GM10248 (cell line): ENCODE results near the gene MYO5A.
"Not testable (repeated sequence)": the region's sequence is repeated elsewhere in the genome, so short reads cannot be mapped to it uniquely, and the experiment has no call there.

Experiments used
- CTCF ChIA-PET: fragments of 300-600 bp; sonication (Branson Sonifier 250); formaldehyde crosslinking; extraction: SDS; loops from one replicate; lab custom pipeline; 2021; ENCODE audit warnings: antibody characterized with exemption; lab: Yijun Ruan, JAX
- POLR2A ChIA-PET: fragments of 350-650 bp; sonication (Branson Sonifier 250); formaldehyde crosslinking; extraction: SDS; loops from one replicate; lab custom pipeline; 2020; ENCODE audit warnings: antibody characterized with exemption; lab: Yijun Ruan, JAX
- DNase-seq: peaks from one replicate; pipeline ENCODE4 v3.0.0; 2012; ENCODE audit errors: extremely low spot score
- CTCF ChIP-seq: IDR thresholded peaks from 2 replicates; pipeline ENCODE4 v1.5.1; 2012; ENCODE audit warnings: mild to moderate bottlenecking, low read depth; ENCODE audit errors: extremely low read depth, missing control alignments, control extremely low read depth

MYO5A gene

DNA sequence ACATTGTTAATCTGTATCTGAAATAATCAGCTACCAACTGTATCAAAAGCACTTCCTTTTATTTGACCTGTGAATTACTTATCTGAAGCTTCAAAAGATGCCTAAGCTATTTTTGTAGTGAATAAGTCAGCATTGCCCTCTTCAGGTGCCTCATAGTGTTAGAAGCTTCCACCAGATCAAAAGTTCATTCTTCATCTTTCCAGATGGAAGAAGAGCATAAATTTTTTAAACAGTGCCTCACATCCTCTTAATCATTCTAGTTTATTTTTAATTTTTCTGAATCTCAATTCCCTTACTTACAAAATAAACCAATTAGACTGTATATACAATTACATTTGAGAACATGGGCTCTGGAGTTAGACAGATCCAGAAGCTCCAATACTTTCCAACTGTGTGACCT lies 65.0 kb downstream of the MYO5A start:
- ChIA-PET CTCF (interaction anchor here (0.6 to 1.3 kb wide), 8 partner anchors 16 to 207 kb away, joined by 3 to 5 read pairs (median 3); no protein-coding TSS in a partner anchor), POLR2A (interaction anchor here (0.8 kb wide), 1 partner anchor 40 kb away, joined by 8 read pairs; no protein-coding TSS in a partner anchor)
- no peak for DNase-seq

GRCh38 chr15:52462806-52463360 lies 65.8 kb downstream of the MYO5A start:
- TF ChIP-seq CTCF: no peak
- CTCF ChIA-PET: interaction anchor here (0.6 to 1.3 kb wide), 6 partner anchors 17 to 206 kb away, joined by 3 to 5 read pairs (median 3); no protein-coding TSS in a partner anchor
- POLR2A ChIA-PET: no interaction called here
- no peak for DNase-seq

More for the DNA sequence above, 65.0 kb downstream of the MYO5A start:
- TF ChIP-seq CTCF: peak; percentile 38

- POLR2A ChIA-PET, CTCF ChIA-PET: not testable (repeated sequence)
Measured at GRCh38 chr15:52459701-52460100, 69.0 kb downstream of the MYO5A start.

GRCh38 chr15:52459265-52459664 lies 69.4 kb downstream of the MYO5A start:
- POLR2A ChIA-PET, CTCF ChIA-PET, DNase-seq: not testable (repeated sequence)

More at GRCh38 chr15:52459701-52460100, 69.0 kb downstream of the MYO5A start:
- DNase-seq: not testable (repeated sequence)

DNA sequence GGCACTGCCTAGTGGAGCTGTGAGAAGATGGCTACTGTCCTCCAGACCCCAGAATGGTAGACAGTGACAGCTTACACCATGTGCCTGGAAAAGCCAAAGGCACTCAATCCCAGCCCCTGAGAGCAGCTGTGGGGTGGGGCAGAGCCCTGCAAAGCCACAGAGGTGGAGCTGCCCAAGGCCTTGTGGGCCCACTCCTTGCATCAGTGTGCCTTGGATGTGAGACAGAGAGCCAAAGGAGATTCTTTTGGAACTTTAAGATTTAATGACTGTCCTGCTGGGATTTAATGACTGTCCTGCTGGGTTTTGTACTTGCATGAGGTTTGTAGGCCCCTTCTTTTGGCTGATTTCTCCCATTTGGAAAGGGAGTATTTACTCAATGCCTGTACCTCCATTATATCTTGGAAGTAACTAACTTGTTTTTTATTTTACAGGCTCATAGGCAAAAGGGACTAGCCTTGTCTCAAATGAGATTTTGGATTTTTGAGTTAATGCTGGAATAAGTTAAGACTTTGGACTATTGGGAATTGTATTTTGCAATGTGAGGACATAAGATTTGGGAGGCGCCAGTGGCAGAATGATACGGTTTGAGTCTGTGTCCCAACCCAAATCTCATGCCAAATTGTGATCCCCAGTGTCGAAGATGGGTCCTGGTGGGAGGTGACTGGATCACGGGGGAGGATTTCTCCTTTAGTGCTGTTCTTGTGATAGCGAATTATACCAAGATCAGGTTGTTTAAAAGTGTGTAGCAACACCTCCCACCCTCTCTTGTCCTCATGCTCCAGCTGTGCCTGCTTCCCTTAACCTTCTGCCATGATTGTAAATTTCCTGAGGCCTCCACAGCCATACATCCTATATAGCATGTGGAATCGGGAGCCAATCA lies 80.4 kb downstream of the MYO5A start:
- peak; percentile 4 for TF ChIP-seq CTCF
- POLR2A ChIA-PET: no interaction called here
- CTCF ChIA-PET: no interaction called here
- DNase-seq: no peak

DNA sequence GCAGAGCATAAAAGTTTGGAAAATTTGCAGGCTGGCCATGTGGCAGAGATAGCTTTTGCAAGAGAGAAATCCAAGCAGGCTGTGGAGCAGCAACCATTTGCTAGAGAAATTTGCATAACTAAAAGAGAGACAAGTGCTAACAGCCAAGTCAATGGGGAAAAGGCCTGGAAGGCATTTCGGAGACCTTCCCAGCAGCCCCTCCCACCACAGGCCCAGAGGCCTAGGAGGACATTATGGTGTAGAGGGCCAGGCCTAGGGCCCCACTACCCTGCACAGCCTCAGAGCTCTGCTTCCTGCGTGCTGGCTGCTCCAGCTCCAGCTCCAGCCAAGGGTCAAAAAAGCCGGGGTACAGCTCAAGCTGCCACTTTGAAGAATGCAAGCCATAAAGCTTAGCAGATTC lies 82.7 kb downstream of the MYO5A start:
- POLR2A ChIA-PET: no interaction called here
- CTCF ChIA-PET: interaction anchor here (0.7 kb wide), 1 partner anchor 11 kb away, joined by 3 read pairs; no protein-coding TSS in a partner anchor
- no peak for DNase-seq
- no peak for TF ChIP-seq CTCF

DNA sequence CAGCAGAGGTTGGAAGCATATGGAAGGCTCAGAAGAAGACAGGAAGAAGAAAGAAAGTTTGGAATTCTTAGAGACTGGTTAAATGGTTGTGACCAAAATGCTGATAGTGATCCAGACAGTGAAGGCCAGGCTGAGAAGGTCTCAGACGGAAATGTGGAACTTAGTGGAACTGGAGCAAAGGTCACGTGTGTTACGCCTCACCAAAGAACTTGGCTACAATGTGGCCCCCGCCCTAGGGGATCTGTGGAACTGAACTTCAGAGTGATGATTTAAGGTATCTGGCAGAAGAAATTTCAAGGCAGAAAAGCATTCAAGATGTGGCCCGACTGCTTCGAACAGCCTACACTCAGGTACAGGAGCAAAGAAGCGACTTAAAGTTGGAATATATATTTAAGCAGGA lies 83.1 kb downstream of the MYO5A start:
- ChIA-PET POLR2A (no interaction called here), CTCF (no interaction called here)
- no peak for DNase-seq
- no peak for TF ChIP-seq CTCF

GRCh38 chr15:52443205-52443604 lies 85.5 kb downstream of the MYO5A start:
- CTCF ChIA-PET: interaction anchor here (1.0 to 1.9 kb wide), 4 partner anchors 14 to 216 kb away, joined by 3 to 6 read pairs (median 4); no protein-coding TSS in a partner anchor
- DNase-seq, POLR2A ChIA-PET: not testable (repeated sequence)
